Left ventricle myocardium inferior (tissue), 1 donor: ENCODE data around the gene PIH1D2. TPM values are rescaled to one million over a fixed set of nuclear protein-coding genes. Genes with fewer than 3 reads are reported as not detected.
A peak's percentile ranks its signal among the peaks of the same experiment; 100 is the strongest.

ENCODE experiments used
- DNase-seq: peaks from one replicate; pipeline ENCODE4 v3.0.0-alpha.2; 2020
- H3K27ac ChIP-seq: fragments of 200-600 bp; replicated peaks from 2 replicates; pipeline ENCODE4 v1.8.0; 2021
- H3K27me3 ChIP-seq: fragments of 200-600 bp; 2 replicates; pipeline ENCODE4 v1.8.0; 2021; ENCODE audit warnings: low read depth
- H3K36me3 ChIP-seq: fragments of 200-600 bp; 2 replicates; pipeline ENCODE4 v1.8.0; 2021
- H3K4me1 ChIP-seq: fragments of 200-600 bp; 2 replicates; pipeline ENCODE4 v1.8.0; 2021
- H3K4me3 ChIP-seq: fragments of 200-600 bp; 2 replicates; pipeline ENCODE4 v1.8.0; 2021; ENCODE audit warnings: mild to moderate bottlenecking, moderate library complexity
- H3K9me3 ChIP-seq: fragments of 200-600 bp; replicated peaks from 2 replicates; pipeline ENCODE4 v1.8.0; 2021
- CTCF ChIP-seq: fragments of 200-600 bp; IDR thresholded peaks from 2 replicates; pipeline ENCODE4 v1.8.0; 2021; ENCODE audit warnings: antibody characterized with exemption, mild to moderate bottlenecking, borderline replicate concordance
- intact Hi-C: fragments of 100-400 bp; cut with micrococcal nuclease; formaldehyde crosslinking; loops from one replicate; pipeline ENCODE4 v1.11.0; 2022
- total RNA-seq: library from RNA; stranded (reverse); fragmentation: NEBNext Ultra II Directional; extraction: Animal tissue kit (Norgen Biotek cat#: 25700); gene quantifications from one replicate; pipeline ENCODE4 v1.2.1, GENCODE V29; 2021
- donor health status: DM: no; HTN: yes; CAD: no; lungs with severe emphysema.

PIH1D2 gene
- total RNA-seq, 1 donor from 2014 or later: 2.2 TPM

- no peak for DNase-seq
- intact Hi-C loops: loop anchor here (10.0 kb wide), 1 partner anchor 60 kb away; the partner anchor contains the start of gene BCO2
- TF ChIP-seq CTCF: no peak
- Histone ChIP-seq H3K4me3 (no peak overlapping the region), H3K4me1 (peaks cover 5% of the 10 kb centered on the region), H3K36me3 (peaks cover 7% of the 10 kb centered on the region), H3K27me3 (no peaks in the 10 kb centered on the region), H3K9me3 (peaks cover 5% of the 10 kb centered on the region), H3K27ac (no peak overlapping the region)
Measured at GRCh38 chr11:112114460-112114859, 40.6 kb upstream of the PIH1D2 start.

DNA sequence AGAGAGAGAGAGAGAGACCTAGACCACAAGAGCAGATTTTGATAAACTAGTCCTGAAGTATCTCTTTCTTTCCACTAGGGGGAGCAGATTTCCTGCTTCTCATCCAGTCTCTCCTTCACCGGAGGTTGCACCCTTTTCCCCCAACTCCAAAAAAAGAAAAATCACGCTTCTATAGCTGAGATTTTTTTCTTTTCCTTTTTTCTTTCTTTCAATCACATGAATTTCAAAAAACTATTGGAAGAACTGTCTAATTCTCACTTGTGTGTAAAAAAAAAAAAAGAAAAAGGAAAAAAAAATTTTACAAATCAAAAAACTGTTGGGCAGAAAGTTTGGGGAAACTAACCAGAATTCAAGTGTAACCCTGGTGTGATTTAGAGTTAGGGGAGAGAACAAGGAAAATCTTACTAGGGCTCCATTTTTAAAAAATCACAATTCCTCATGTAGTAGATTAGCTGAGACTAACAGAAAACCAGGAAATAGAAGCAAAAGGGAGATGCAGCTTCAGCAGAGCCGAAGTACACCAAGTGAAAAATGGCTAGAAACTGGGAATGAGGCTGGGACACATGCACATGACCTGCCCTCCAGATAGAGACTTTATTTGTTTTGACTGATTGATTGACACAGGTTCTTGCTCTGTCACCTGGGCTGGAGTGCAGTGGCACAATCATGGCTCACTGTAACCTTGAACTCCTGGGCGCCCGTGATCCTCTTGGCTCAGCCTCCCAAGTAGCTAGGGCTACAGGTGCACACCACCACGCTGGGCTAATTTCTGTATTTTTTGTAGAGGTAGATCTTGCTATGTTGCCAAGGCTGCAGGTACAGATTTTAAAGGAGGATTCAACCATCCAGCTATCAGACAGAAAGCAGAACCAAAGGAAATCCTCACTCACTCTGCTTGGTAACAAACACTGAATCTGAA is 40.0 kb upstream of the PIH1D2 start:
- DNase-seq: no peak
- Histone ChIP-seq H3K4me1 (peaks cover 5% of the 10 kb centered on the region), H3K4me3 (peak overlapping the region; percentile 21), H3K36me3 (peaks cover under 1% of the 10 kb centered on the region), H3K9me3 (peaks cover 5% of the 10 kb centered on the region), H3K27ac (no peak overlapping the region), H3K27me3 (no peaks in the 10 kb centered on the region)
- TF ChIP-seq CTCF: peak; percentile 78
- intact Hi-C loops: loop anchor here (10.0 kb wide), 1 partner anchor 61 kb away; the partner anchor contains the start of gene BCO2

DNA sequence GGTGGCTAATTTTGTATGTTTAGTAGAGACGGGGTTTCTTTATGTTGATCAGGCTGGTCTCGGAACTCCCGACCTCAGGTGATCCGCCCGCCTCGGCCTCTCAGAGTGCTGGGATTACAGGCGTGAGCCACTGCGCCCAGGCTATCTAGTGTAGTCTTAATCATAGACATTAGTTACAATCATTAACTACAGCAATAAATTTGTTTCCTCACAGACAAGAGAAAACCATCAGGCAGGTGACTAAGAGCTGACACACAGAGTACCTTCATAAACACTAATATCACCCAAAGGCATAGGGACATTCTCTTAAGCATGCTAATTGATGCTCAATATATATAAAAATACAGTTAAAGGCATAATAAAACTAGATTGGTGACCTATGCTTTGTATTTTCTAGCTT is 32.3 kb upstream of the PIH1D2 start:
- no peak for DNase-seq
- no peaks in the 10 kb centered on the region for H3K4me1 ChIP-seq
- no peaks in the 10 kb centered on the region for H3K27me3 ChIP-seq
- intact Hi-C loops: no loop called here
- H3K4me3 ChIP-seq: no peak overlapping the region
- peaks cover 5% of the 10 kb centered on the region for H3K9me3 ChIP-seq
- H3K36me3 ChIP-seq: peaks cover 5% of the 10 kb centered on the region
- no peak for TF ChIP-seq CTCF
- H3K27ac ChIP-seq: no peak overlapping the region

- no peak for DNase-seq
- no peak overlapping the region for H3K4me3 ChIP-seq
- H3K36me3 ChIP-seq: peaks cover 5% of the 10 kb centered on the region
- no peaks in the 10 kb centered on the region for H3K9me3 ChIP-seq
- no peaks in the 10 kb centered on the region for H3K27me3 ChIP-seq
- peaks cover 6% of the 10 kb centered on the region for H3K4me1 ChIP-seq
- H3K27ac ChIP-seq: no peak overlapping the region
- intact Hi-C loops: no loop called here
- TF ChIP-seq CTCF: no peak
Measured at GRCh38 chr11:112103446-112103845, 29.6 kb upstream of the PIH1D2 start.

DNA sequence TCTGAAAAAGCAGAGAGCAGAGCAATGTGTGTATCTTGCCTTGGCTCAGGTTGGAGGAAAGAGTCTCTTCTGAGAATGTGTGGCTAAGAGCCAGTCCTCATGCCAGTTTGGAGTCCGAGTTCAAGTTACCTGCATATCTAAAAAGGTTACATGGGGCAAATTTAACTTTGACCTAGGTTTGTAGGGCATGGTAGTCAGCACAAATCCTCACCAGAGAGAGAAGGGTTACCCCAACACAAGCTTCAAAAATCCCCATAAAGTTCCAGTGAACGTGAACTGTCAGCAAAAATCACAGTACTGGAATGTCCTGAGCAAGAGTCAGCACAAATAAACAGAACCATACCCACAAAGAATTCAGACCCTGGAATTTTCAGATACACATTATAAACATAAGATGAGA is 26.6 kb upstream of the PIH1D2 start:
- no peak overlapping the region for H3K4me3 ChIP-seq
- peaks cover 28% of the 10 kb centered on the region for H3K36me3 ChIP-seq
- no peak for TF ChIP-seq CTCF
- H3K9me3 ChIP-seq: no peaks in the 10 kb centered on the region
- no peak for DNase-seq
- no peak overlapping the region for H3K27ac ChIP-seq
- H3K27me3 ChIP-seq: no peaks in the 10 kb centered on the region
- intact Hi-C loops: no loop called here
- peaks cover 6% of the 10 kb centered on the region for H3K4me1 ChIP-seq
